CD14-positive monocyte (primary cell): ENCODE results near the gene C16orf95. TPM values are rescaled to one million over a fixed set of nuclear protein-coding genes. Genes with fewer than 3 reads are reported as not detected.

Source experiments
- DNase-seq, 3 donors: peaks; one replicate each; pipeline ENCODE4 v3.0.0-alpha.2; 2011 to 2022
- H2AFZ ChIP-seq: 2 replicates; pipeline ENCODE4 v1.6.0; 2012; ENCODE audit warnings: mild to moderate bottlenecking, low read depth, low read length, inconsistent platforms; ENCODE audit not compliant: insufficient read depth, poor library complexity, severe bottlenecking
- H3K27ac ChIP-seq, 2 donors: 1 replicate in 1 of 2; 2 replicates in 1 of 2; pipeline ENCODE4 v1.5.1; 2012 to 2013; ENCODE audit warnings: low read length in 2 of 2, control low read depth in 1 of 2, inconsistent platforms in 1 of 2, low read depth in 1 of 2, mild to moderate bottlenecking in 1 of 2
- H3K27me3 ChIP-seq, 2 donors: one replicate each; pipeline versions ENCODE4 v1.6.0 to v1.6.1; 2011 to 2013; ENCODE audit warnings: low read length in 2 of 2; ENCODE audit not compliant: control insufficient read depth in 2 of 2, insufficient read depth in 2 of 2
- H3K36me3 ChIP-seq, 2 donors: replicated peaks in 1 of 2; 1 replicate in 1 of 2; 2 replicates in 1 of 2; pipeline versions ENCODE4 v1.5.1 to v1.6.1; 2012 to 2013; ENCODE audit warnings: low read length in 2 of 2, control low read depth in 1 of 2, inconsistent platforms in 1 of 2, mild to moderate bottlenecking in 1 of 2; ENCODE audit not compliant: insufficient read depth in 2 of 2, control insufficient read depth in 1 of 2
- H3K4me1 ChIP-seq, 2 donors: 1 replicate in 1 of 2; 2 replicates in 1 of 2; pipeline versions ENCODE4 v1.5.1 to v1.6.1; 2012 to 2013; ENCODE audit warnings: low read length in 2 of 2, control low read depth in 1 of 2, inconsistent platforms in 1 of 2, mild to moderate bottlenecking in 1 of 2, moderate library complexity in 1 of 2; ENCODE audit not compliant: insufficient read depth in 2 of 2, control insufficient read depth in 1 of 2
- H3K4me2 ChIP-seq: replicated peaks from 2 replicates; pipeline ENCODE3; 2012; ENCODE audit warnings: low read length, moderate library complexity, mild to moderate bottlenecking; ENCODE audit not compliant: poor library complexity, severe bottlenecking; ENCODE audit errors: extremely low read depth
- H3K4me3 ChIP-seq, 3 experiments: fragments of 200-600 bp in 1 of 3; sonication (generic) in 1 of 3; replicated peaks in 1 of 3; 1 replicate in 2 of 3; 2 replicates in 1 of 3; pipeline ENCODE4 v1.5.1; 2011 to 2013; ENCODE audit warnings: low read length in 3 of 3, mild to moderate bottlenecking in 3 of 3, control low read depth in 2 of 3, low read depth in 2 of 3, inconsistent platforms in 1 of 3, moderate library complexity in 1 of 3
- H3K79me2 ChIP-seq: 2 replicates; pipeline ENCODE4 v1.6.0; 2012; ENCODE audit warnings: mild to moderate bottlenecking, control low read depth, inconsistent platforms, low read length, moderate library complexity; ENCODE audit not compliant: insufficient read depth
- H3K9ac ChIP-seq: 2 replicates; pipeline ENCODE4 v1.6.0; 2017; ENCODE audit warnings: low read length, mild to moderate bottlenecking; ENCODE audit not compliant: insufficient read depth, poor library complexity, severe bottlenecking
- H3K9me3 ChIP-seq, 2 donors: replicated peaks in 1 of 2; 1 replicate in 1 of 2; 2 replicates in 1 of 2; pipeline versions ENCODE4 v1.5.1 to v1.6.1; 2012 to 2013; ENCODE audit warnings: low read length in 2 of 2, control low read depth in 1 of 2; ENCODE audit not compliant: control insufficient read depth in 1 of 2, insufficient read depth in 1 of 2
- H4K20me1 ChIP-seq: 2 replicates; pipeline ENCODE4 v1.6.0; 2012; ENCODE audit warnings: mild to moderate bottlenecking, low read length, control low read depth, moderate library complexity; ENCODE audit not compliant: insufficient read depth
- H3K27ac Mint-ChIP-seq, 7 donors: one replicate each; pipeline ENCODE4 v1.8.0; 2020; ENCODE audit warnings: mild to moderate bottlenecking in 7 of 7, mixed read lengths in 7 of 7, moderate library complexity in 6 of 7, inconsistent platforms in 2 of 7
- H3K27me3 Mint-ChIP-seq, 3 donors: one replicate each; pipeline ENCODE4 v1.8.0; 2021 to 2022; ENCODE audit warnings: low read depth in 3 of 3, mild to moderate bottlenecking in 3 of 3, mixed read lengths in 3 of 3, moderate library complexity in 3 of 3, inconsistent platforms in 1 of 3
- H3K36me3 Mint-ChIP-seq, 2 donors: one replicate each; pipeline ENCODE4 v1.8.0; 2020; ENCODE audit warnings: mixed read lengths in 2 of 2, inconsistent platforms in 1 of 2, mild to moderate bottlenecking in 1 of 2
- H3K4me1 Mint-ChIP-seq: one replicate; pipeline ENCODE4 v1.8.0; 2020; ENCODE audit warnings: mild to moderate bottlenecking, mixed read lengths
- H3K4me3 Mint-ChIP-seq, 2 donors: one replicate each; pipeline ENCODE4 v1.8.0; 2020; ENCODE audit warnings: mild to moderate bottlenecking in 2 of 2, mixed read lengths in 2 of 2, moderate library complexity in 1 of 2
- H3K9me3 Mint-ChIP-seq, 7 donors: one replicate each; pipeline ENCODE4 v1.8.0; 2020 to 2022; ENCODE audit warnings: mixed read lengths in 7 of 7, mild to moderate bottlenecking in 6 of 7, moderate library complexity in 6 of 7, inconsistent platforms in 2 of 7
- CTCF ChIP-seq: fragments of 200-600 bp; IDR thresholded peaks from one replicate; pipeline ENCODE4 v1.8.0; 2022; ENCODE audit warnings: antibody characterized with exemption, mild to moderate bottlenecking
- WGBS: methylation state at CpG from one replicate; pipeline ENCODE4 v1.1.5; 2013; ENCODE audit warnings: missing lambda C conversion rate; ENCODE audit not compliant: insufficient coverage; 5-methylcytosine and 5-hydroxymethylcytosine counted together
- intact Hi-C, 2 donors: fragments of 100-400 bp; cut with micrococcal nuclease; formaldehyde crosslinking; loops; one replicate each; pipeline versions ENCODE4 v1.15.0 to v1.15.1; 2023
- polyA plus RNA-seq, 3 donors: library from polyadenylated mRNA; depleted of rRNA in 1 of 3; unstranded in 2 of 3; stranded (reverse) in 1 of 3; fragments of 300-500 nt in 2 of 3; fragments of >200 nt in 1 of 3; fragmentation: Illumina TruSeq in 2 of 3; gene quantifications; 1 replicate in 2 of 3; 2 replicates in 1 of 3; pipeline ENCODE4 v1.2.3, GENCODE V29; 2012 to 2021

Gene C16orf95
- polyA plus RNA-seq, 3 donors, result 0.89 to 1.9 (median 1.7) TPM

DNA sequence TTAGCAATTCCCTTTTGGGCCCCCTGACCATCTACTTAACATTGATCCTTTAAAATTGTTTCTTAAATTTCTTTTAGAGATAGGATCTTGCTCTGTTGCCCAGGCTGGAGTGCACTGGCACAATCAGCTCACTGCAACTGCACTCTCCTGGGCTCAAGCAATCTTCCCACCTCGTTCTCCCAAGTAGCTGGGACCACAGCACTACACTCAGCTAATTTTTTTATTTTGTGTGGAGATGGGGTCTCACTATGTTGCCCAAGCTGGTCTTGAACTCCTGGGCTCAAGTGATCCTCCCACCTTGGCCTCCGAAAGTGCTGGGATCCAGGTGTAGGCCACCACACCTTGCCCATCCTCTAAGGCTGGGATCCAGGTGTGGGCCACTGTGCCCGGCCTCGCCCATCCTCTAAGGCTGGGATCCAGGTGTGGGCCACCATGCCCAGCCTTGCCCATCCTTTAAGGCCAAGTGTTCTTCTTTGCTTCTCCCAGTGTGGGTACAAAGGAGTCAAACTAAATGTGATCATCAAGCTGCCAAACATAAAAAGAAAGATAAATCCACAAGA lies 13.2 kb downstream of the C16orf95 start:
- no peaks in the 10 kb centered on the region for H4K20me1 ChIP-seq
- no peak overlapping the region for H3K4me3 ChIP-seq
- no peaks in the 10 kb centered on the region for H3K79me2 ChIP-seq
- no peak overlapping the region for H3K4me2 ChIP-seq
- H3K27me3 ChIP-seq, result no peaks in the 10 kb centered on the region
- Mint-ChIP-seq H3K9me3 (peaks cover 0 to 12% (median 4%) of the 10 kb centered on the region in 7 donors), H3K4me1 (peaks cover 13% of the 10 kb centered on the region), H3K4me3 (no peak overlapping the region), H3K27me3 (peaks cover 0 to 2% (median 1%) of the 10 kb centered on the region in 3 donors), H3K36me3 (peaks cover 0 to 3% of the 10 kb centered on the region in 2 donors), H3K27ac (no peak overlapping the region)
- no peaks in the 10 kb centered on the region for H3K9me3 ChIP-seq
- H3K27ac ChIP-seq, result no peak overlapping the region
- no peak overlapping the region for H3K9ac ChIP-seq
- intact Hi-C loops, result no loop called here
- H2AFZ ChIP-seq, result no peak overlapping the region
- TF ChIP-seq CTCF, result no peak
- WGBS, result 96% methylated on average over 3 of the region's 4 CpGs
- no peak for DNase-seq
- H3K36me3 ChIP-seq, result no peaks in the 10 kb centered on the region
- H3K4me1 ChIP-seq, result peaks cover 6 to 9% of the 10 kb centered on the region in 2 donors

DNA sequence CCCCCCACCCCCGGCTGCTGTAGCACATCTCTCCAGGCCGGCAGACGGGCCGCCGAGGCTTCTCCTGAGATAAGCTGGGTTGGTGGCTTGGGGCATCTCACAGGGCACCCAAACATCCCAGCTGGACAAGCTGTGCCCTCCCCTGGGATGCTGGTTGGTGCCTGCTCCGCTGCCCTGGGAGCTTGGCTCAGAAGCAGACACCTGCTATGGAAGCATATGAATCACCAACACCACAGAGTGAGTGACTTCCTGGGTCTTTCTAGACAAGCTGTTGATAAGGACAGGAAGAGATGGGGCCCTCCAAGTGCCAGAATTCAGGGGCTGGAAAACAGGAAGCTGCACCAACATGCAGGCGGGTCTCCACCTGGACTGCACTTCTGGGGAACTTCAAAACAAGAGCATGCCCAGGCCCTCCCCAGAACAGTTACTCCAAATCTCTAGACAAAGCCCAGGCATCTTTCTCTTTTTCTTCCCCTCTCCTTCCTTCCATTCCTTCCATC lies 13.7 kb downstream of the C16orf95 start:
- Histone ChIP-seq H3K36me3 (no peaks in the 10 kb centered on the region), H3K79me2 (no peaks in the 10 kb centered on the region), H4K20me1 (no peaks in the 10 kb centered on the region), H3K9ac (no peak overlapping the region), H3K27me3 (no peaks in the 10 kb centered on the region), H3K4me1 (peaks cover 6 to 9% of the 10 kb centered on the region in 2 donors), H3K9me3 (no peaks in the 10 kb centered on the region), H3K27ac (no peak overlapping the region), H2AFZ (no peak overlapping the region), H3K4me3 (no peak overlapping the region), H3K4me2 (no peak overlapping the region)
- WGBS, result 0% methylated on average over 1 of the region's 7 CpGs
- TF ChIP-seq CTCF, result no peak
- DNase-seq, result no peak
- intact Hi-C loops, result no loop called here
- Mint-ChIP-seq H3K27me3 (peaks cover 1 to 7% (median 2%) of the 10 kb centered on the region in 3 donors), H3K4me3 (no peak overlapping the region), H3K27ac (no peak overlapping the region), H3K4me1 (peaks cover 13% of the 10 kb centered on the region), H3K9me3 (peaks cover 0 to 8% (median under 1%) of the 10 kb centered on the region in 7 donors), H3K36me3 (no peaks in the 10 kb centered on the region)
